Measurements from ENCODE around the gene KLF15.

The KLF15 gene

GRCh38 chr3:126345231-126345630 lies 12.0 kb downstream of the KLF15 start:
- no peaks in the 10 kb centered on the region for H3K27me3 ChIP-seq (ENCODE audit: control insufficient read depth in 1 of 2, insufficient read depth in 2 of 2, low read length in 2 of 2)
- peaks cover 2 to 16% of the 10 kb centered on the region in 2 donors for H3K36me3 ChIP-seq (ENCODE audit: control insufficient read depth in 2 of 2, insufficient read depth in 2 of 2, low read length in 2 of 2)
- peaks cover 18% of the 10 kb centered on the region for H3K4me1 ChIP-seq (ENCODE audit: control insufficient read depth, insufficient read depth, low read length)
- no peak overlapping the region for H3K4me3 ChIP-seq (ENCODE audit: low read length in 2 of 2)
- H3K9me3 ChIP-seq (ENCODE audit: control insufficient read depth in 2 of 2, low read length in 2 of 2): no peaks in the 10 kb centered on the region
- H3K9ac ChIP-seq (ENCODE audit: low read length in 2 of 2): no peak overlapping the region
- no peak overlapping the region for H3K27ac ChIP-seq (ENCODE audit: low read length)

DNA sequence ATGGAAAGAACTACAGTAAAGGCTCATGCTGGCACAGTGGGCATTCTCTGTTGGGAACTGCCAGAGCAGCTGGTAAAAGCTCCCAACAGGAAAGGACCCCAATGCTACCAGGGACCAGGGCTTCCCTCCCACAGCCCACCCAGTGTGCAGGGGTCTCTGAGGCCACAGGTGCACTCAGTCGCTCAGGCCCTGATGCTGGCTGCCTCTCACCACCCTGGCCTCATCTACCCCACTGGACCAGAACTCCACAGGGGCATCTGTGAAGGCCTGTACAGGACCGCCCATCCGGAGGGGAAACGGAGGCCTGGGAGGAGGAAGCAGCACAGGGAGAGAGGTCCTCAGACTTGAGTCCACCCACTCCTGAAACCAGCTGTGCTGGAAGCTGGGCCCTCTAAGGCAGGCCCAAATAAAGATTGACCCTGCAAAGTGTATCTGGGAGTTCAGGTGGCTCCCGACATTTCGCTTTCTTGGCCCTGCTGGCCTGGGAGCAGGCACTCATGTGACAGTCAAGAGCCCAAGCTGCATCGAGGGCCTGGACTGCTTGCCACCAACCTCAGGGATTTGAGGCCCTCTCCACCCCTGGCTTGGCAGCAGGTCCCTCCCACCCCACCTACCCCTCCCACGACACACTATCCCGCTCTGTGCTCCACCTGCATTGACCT lies 12.7 kb downstream of the KLF15 start:
- H3K27ac ChIP-seq (ENCODE audit: low read length): no peak overlapping the region
- no peaks in the 10 kb centered on the region for H3K27me3 ChIP-seq (ENCODE audit: control insufficient read depth in 1 of 2, insufficient read depth in 2 of 2, low read length in 2 of 2)
- H3K9me3 ChIP-seq (ENCODE audit: control insufficient read depth in 2 of 2, low read length in 2 of 2): no peaks in the 10 kb centered on the region
- H3K4me3 ChIP-seq (ENCODE audit: low read length in 2 of 2): no peak overlapping the region
- peaks cover 2 to 16% of the 10 kb centered on the region in 2 donors for H3K36me3 ChIP-seq (ENCODE audit: control insufficient read depth in 2 of 2, insufficient read depth in 2 of 2, low read length in 2 of 2)
- H3K9ac ChIP-seq (ENCODE audit: low read length in 2 of 2): no peak overlapping the region
- H3K4me1 ChIP-seq (ENCODE audit: control insufficient read depth, insufficient read depth, low read length): peaks cover 25% of the 10 kb centered on the region

GRCh38 chr3:126343649-126344035 lies 13.6 kb downstream of the KLF15 start:
- H3K27ac ChIP-seq (ENCODE audit: low read length): no peak overlapping the region
- H3K9me3 ChIP-seq (ENCODE audit: control insufficient read depth in 2 of 2, low read length in 2 of 2): no peaks in the 10 kb centered on the region
- H3K4me3 ChIP-seq (ENCODE audit: low read length in 2 of 2): no peak overlapping the region
- H3K4me1 ChIP-seq (ENCODE audit: control insufficient read depth, insufficient read depth, low read length): peaks cover 26% of the 10 kb centered on the region
- H3K36me3 ChIP-seq (ENCODE audit: control insufficient read depth in 2 of 2, insufficient read depth in 2 of 2, low read length in 2 of 2): peaks cover 2 to 13% of the 10 kb centered on the region in 2 donors
- no peaks in the 10 kb centered on the region for H3K27me3 ChIP-seq (ENCODE audit: control insufficient read depth in 1 of 2, insufficient read depth in 2 of 2, low read length in 2 of 2)
- no peak overlapping the region for H3K9ac ChIP-seq (ENCODE audit: low read length in 2 of 2)

DNA sequence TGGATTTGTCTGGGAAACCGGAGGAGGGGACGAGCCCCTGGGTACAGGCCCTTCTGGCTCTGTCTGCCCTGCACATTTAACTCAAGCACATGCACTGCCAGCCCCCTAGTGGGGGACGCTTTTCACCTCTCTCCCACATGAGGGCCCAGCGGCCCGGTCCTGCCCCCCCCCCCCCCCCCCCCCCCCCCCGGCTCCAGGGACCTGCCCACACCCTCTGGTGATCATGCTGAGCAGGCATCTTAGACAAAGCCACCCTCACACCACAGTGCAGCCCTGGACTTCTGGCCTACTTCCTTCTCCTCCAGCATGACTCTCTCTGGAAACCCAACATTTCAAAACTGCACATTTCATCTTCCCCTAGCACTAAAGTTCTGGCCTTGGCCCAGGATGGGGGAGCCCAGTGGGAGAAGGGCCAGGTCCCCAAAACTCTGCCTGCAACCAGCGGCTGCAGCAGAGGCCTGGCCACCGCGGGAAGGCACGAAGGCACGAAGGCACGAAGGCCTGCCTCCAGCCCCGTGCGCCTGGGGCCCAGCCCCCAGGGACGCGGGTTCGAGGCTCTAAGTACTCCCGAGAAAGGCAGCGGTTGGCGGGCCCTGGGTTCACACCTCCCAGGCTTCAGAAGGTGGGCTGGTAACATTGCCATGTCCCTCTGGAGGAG lies 14.1 kb downstream of the KLF15 start:
- H3K27ac ChIP-seq (ENCODE audit: low read length): no peak overlapping the region
- H3K4me1 ChIP-seq (ENCODE audit: control insufficient read depth, insufficient read depth, low read length): peaks cover 26% of the 10 kb centered on the region
- H3K27me3 ChIP-seq (ENCODE audit: control insufficient read depth in 1 of 2, insufficient read depth in 2 of 2, low read length in 2 of 2): no peaks in the 10 kb centered on the region
- H3K4me3 ChIP-seq (ENCODE audit: low read length in 2 of 2): no peak overlapping the region
- no peak overlapping the region for H3K9ac ChIP-seq (ENCODE audit: low read length in 2 of 2)
- no peaks in the 10 kb centered on the region for H3K9me3 ChIP-seq (ENCODE audit: control insufficient read depth in 2 of 2, low read length in 2 of 2)
- peaks cover 0 to 11% of the 10 kb centered on the region in 2 donors for H3K36me3 ChIP-seq (ENCODE audit: control insufficient read depth in 2 of 2, insufficient read depth in 2 of 2, low read length in 2 of 2)

DNA sequence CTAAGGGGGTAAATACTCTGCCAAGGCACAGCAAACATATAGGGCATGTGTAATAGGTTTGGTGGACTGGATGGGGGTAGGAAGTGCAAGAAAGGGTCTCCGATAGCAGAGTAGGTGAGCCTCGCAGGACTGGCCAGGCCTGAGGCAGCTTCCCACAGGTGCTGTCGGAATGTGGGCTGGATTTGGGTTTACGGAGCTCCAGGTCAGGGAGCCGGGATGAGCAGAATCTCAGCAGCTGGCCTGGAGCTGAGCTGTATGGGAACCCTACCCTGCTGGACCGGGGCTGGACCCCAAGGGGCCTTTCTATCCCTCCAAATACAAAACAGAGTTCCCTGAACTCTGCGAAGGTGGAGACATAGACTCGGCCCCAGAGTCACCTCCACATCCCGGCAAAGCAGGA lies 15.0 kb downstream of the KLF15 start:
- no peaks in the 10 kb centered on the region for H3K9me3 ChIP-seq (ENCODE audit: control insufficient read depth in 2 of 2, low read length in 2 of 2)
- no peak overlapping the region for H3K4me3 ChIP-seq (ENCODE audit: low read length in 2 of 2)
- no peak overlapping the region for H3K27ac ChIP-seq (ENCODE audit: low read length)
- H3K27me3 ChIP-seq (ENCODE audit: control insufficient read depth in 1 of 2, insufficient read depth in 2 of 2, low read length in 2 of 2): no peaks in the 10 kb centered on the region
- peaks cover 0 to 8% of the 10 kb centered on the region in 2 donors for H3K36me3 ChIP-seq (ENCODE audit: control insufficient read depth in 2 of 2, insufficient read depth in 2 of 2, low read length in 2 of 2)
- no peak overlapping the region for H3K9ac ChIP-seq (ENCODE audit: low read length in 2 of 2)
- H3K4me1 ChIP-seq (ENCODE audit: control insufficient read depth, insufficient read depth, low read length): peaks cover 26% of the 10 kb centered on the region

DNA sequence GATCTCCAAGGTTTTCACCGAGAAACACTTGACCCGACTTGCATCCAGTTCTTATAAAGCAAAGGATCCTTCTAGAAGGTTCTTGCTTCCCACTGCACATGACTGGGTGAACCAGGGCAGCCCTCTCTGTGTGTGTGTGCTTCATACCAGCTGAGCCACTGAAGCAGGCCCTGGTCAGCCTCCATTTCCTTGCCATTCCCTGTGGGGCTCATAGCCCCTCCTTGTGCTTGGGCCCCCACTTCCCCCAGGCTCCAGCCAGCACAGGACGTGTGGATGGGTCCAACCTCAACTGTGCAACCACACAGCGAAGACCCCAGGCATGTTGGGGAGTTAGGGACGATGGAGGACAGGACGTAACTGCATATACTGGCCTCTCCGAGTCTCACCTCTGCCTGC lies 15.5 kb downstream of the KLF15 start:
- H3K4me3 ChIP-seq (ENCODE audit: low read length in 2 of 2): no peak overlapping the region
- peaks cover 0 to 4% of the 10 kb centered on the region in 2 donors for H3K36me3 ChIP-seq (ENCODE audit: control insufficient read depth in 2 of 2, insufficient read depth in 2 of 2, low read length in 2 of 2)
- no peaks in the 10 kb centered on the region for H3K27me3 ChIP-seq (ENCODE audit: control insufficient read depth in 1 of 2, insufficient read depth in 2 of 2, low read length in 2 of 2)
- H3K27ac ChIP-seq (ENCODE audit: low read length): no peak overlapping the region
- H3K9me3 ChIP-seq (ENCODE audit: control insufficient read depth in 2 of 2, low read length in 2 of 2): no peaks in the 10 kb centered on the region
- H3K4me1 ChIP-seq (ENCODE audit: control insufficient read depth, insufficient read depth, low read length): peaks cover 26% of the 10 kb centered on the region
- no peak overlapping the region for H3K9ac ChIP-seq (ENCODE audit: low read length in 2 of 2)

DNA sequence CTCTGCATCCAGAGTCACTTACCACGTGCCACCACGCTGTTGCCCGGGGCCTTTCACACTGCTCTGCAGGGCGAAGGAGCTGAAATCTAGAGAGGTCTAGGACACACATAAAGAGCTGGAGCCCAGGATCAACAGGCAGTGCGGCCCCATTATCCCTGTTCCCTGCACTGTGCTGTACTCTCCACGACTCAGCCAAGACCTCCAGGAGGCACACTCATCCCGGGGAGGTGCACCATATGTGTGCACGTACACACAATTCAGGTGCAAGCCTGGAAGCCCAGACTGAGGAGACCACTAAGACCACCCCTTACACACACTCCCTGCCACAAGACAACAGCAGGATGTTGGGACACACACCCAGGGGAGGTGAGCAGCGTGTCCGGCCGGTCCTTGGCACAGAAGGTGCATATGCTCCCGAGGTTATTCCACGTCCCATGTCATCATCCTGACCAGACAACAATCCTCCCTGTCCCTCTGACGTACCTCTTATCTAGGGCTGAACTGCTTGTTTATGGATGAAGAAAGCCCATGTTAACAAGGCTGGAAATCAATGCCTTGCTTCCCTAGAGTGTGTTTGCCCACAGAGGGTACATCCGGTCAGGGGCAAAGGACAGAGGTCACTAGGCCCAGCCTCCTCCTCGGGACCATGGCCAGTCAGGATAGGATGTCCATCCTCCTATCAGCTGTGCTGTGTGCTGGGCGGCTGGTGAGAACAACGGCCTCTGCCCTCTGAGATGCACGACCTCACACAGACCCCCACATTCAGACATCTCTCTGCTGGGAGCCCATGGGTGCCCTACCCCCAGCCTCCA lies 16.1 kb downstream of the KLF15 start:
- no peaks in the 10 kb centered on the region for H3K27me3 ChIP-seq (ENCODE audit: control insufficient read depth in 1 of 2, insufficient read depth in 2 of 2, low read length in 2 of 2)
- peaks cover 22% of the 10 kb centered on the region for H3K4me1 ChIP-seq (ENCODE audit: control insufficient read depth, insufficient read depth, low read length)
- no peak overlapping the region for H3K9ac ChIP-seq (ENCODE audit: low read length in 2 of 2)
- H3K36me3 ChIP-seq (ENCODE audit: control insufficient read depth in 2 of 2, insufficient read depth in 2 of 2, low read length in 2 of 2): no peaks in the 10 kb centered on the region
- H3K27ac ChIP-seq (ENCODE audit: low read length): no peak overlapping the region
- no peak overlapping the region for H3K4me3 ChIP-seq (ENCODE audit: low read length in 2 of 2)
- no peaks in the 10 kb centered on the region for H3K9me3 ChIP-seq (ENCODE audit: control insufficient read depth in 2 of 2, low read length in 2 of 2)

- Histone ChIP-seq H3K27ac (ENCODE audit: low read length) (no peak overlapping the region), H3K27me3 (ENCODE audit: control insufficient read depth in 1 of 2, insufficient read depth in 2 of 2, low read length in 2 of 2) (no peaks in the 10 kb centered on the region), H3K36me3 (ENCODE audit: control insufficient read depth in 2 of 2, insufficient read depth in 2 of 2, low read length in 2 of 2) (no peaks in the 10 kb centered on the region), H3K4me3 (ENCODE audit: low read length in 2 of 2) (no peak overlapping the region), H3K4me1 (ENCODE audit: control insufficient read depth, insufficient read depth, low read length) (peaks cover 19% of the 10 kb centered on the region), H3K9me3 (ENCODE audit: control insufficient read depth in 2 of 2, low read length in 2 of 2) (no peaks in the 10 kb centered on the region), H3K9ac (ENCODE audit: low read length in 2 of 2) (no peak overlapping the region)
Observed at GRCh38 chr3:126340596-126340942, 16.6 kb downstream of the KLF15 start.

DNA sequence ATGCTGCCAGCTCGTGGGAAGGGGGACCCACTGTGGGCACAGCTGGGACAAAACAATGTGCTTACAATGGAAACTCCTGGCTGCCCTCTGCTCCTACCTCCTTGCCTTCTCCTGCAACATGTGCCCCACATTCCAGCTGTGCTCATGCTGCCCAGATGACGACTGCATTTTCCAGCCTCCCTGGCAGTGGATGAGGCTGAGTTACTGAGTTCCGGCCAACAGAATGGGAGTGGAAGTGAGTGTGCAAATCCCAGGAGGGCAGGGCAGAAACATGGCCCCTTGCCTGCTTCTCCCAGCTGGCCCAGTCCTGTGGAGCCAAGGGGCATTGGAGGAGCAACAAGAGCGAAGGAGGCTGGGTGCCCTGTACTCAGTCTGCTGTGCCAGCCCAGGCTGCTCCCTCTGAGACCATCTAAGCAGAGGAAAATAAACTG lies 17.1 kb downstream of the KLF15 start:
- H3K4me1 ChIP-seq (ENCODE audit: control insufficient read depth, insufficient read depth, low read length): peaks cover 19% of the 10 kb centered on the region
- no peaks in the 10 kb centered on the region for H3K9me3 ChIP-seq (ENCODE audit: control insufficient read depth in 2 of 2, low read length in 2 of 2)
- no peak overlapping the region for H3K4me3 ChIP-seq (ENCODE audit: low read length in 2 of 2)
- H3K27me3 ChIP-seq (ENCODE audit: control insufficient read depth in 1 of 2, insufficient read depth in 2 of 2, low read length in 2 of 2): no peaks in the 10 kb centered on the region
- no peak overlapping the region for H3K27ac ChIP-seq (ENCODE audit: low read length)
- no peak overlapping the region for H3K9ac ChIP-seq (ENCODE audit: low read length in 2 of 2)
- no peaks in the 10 kb centered on the region for H3K36me3 ChIP-seq (ENCODE audit: control insufficient read depth in 2 of 2, insufficient read depth in 2 of 2, low read length in 2 of 2)

- Histone ChIP-seq H3K4me1 (ENCODE audit: control insufficient read depth, insufficient read depth, low read length) (peaks cover 19% of the 10 kb centered on the region), H3K27ac (ENCODE audit: low read length) (no peak overlapping the region), H3K9ac (ENCODE audit: low read length in 2 of 2) (no peak overlapping the region), H3K9me3 (ENCODE audit: control insufficient read depth in 2 of 2, low read length in 2 of 2) (no peaks in the 10 kb centered on the region), H3K36me3 (ENCODE audit: control insufficient read depth in 2 of 2, insufficient read depth in 2 of 2, low read length in 2 of 2) (no peaks in the 10 kb centered on the region), H3K4me3 (ENCODE audit: low read length in 2 of 2) (no peak overlapping the region), H3K27me3 (ENCODE audit: control insufficient read depth in 1 of 2, insufficient read depth in 2 of 2, low read length in 2 of 2) (no peaks in the 10 kb centered on the region)
Observed at GRCh38 chr3:126339466-126339865, 17.7 kb downstream of the KLF15 start.

Measured in stomach smooth muscle (tissue), 2 donors.